Right renal cortex interstitium (tissue), 3 donors: ENCODE results near the gene UNC93A. TPM values are rescaled to one million over a fixed set of nuclear protein-coding genes. Genes with fewer than 3 reads are reported as not detected.
"Not testable (repeated sequence)": the region's sequence is repeated elsewhere in the genome, so short reads cannot be mapped to it uniquely, and the experiment has no call there.

Source experiments
- DNase-seq, 3 donors: peaks; one replicate each; pipeline ENCODE4 v3.0.0-alpha.2; 2013; ENCODE audit warnings: low read depth in 3 of 3, low spot score in 2 of 3
- polyA plus RNA-seq, 3 donors: library from polyadenylated mRNA; unstranded; fragments of 120-200 nt; gene quantifications; one replicate each; pipeline ENCODE4 v1.2.1, GENCODE V29; 2013; ENCODE audit not compliant: insufficient read length in 3 of 3

Gene UNC93A
- polyA plus RNA-seq, 3 donors = 4.1 to 8.1 (median 6.5) TPM

GRCh38 chr6:167307342-167307955 lies 16.3 kb downstream of the UNC93A start:
- DNase-seq = no peak

- DNase-seq = no peak
Observed at GRCh38 chr6:167308207-167308606, 17.1 kb downstream of the UNC93A start.

GRCh38 chr6:167309355-167310192 lies 18.5 kb downstream of the UNC93A start:
- DNase-seq = not testable (repeated sequence)

- no peak for DNase-seq
Observed at GRCh38 chr6:167311286-167311685, 20.2 kb downstream of the UNC93A start.

GRCh38 chr6:167311691-167312090 lies 20.6 kb downstream of the UNC93A start:
- DNase-seq = not testable (repeated sequence)

GRCh38 chr6:167314180-167314821 lies 23.2 kb downstream of the UNC93A start:
- no peak for DNase-seq

- DNase-seq = no peak
Observed at GRCh38 chr6:167317172-167317571, 26.1 kb downstream of the UNC93A start.

GRCh38 chr6:167318354-167318753 lies 27.2 kb downstream of the UNC93A start:
- DNase-seq = not testable (repeated sequence)

GRCh38 chr6:167318856-167319255 lies 27.7 kb downstream of the UNC93A start:
- DNase-seq = not testable (repeated sequence)

- not testable (repeated sequence) for DNase-seq
Observed at GRCh38 chr6:167319856-167320753, 29.0 kb downstream of the UNC93A start.

GRCh38 chr6:167320754-167321056 lies 29.6 kb downstream of the UNC93A start:
- not testable (repeated sequence) for DNase-seq

GRCh38 chr6:167321185-167321584 lies 30.1 kb downstream of the UNC93A start:
- not testable (repeated sequence) for DNase-seq

GRCh38 chr6:167323111-167323510 lies 32.0 kb downstream of the UNC93A start:
- no peak for DNase-seq

- no peak for DNase-seq
Observed at GRCh38 chr6:167324111-167324510, 33.0 kb downstream of the UNC93A start.

GRCh38 chr6:167325766-167326165 lies 34.7 kb downstream of the UNC93A start:
- DNase-seq = no peak

GRCh38 chr6:167327391-167327790 lies 36.3 kb downstream of the UNC93A start:
- DNase-seq = no peak

- DNase-seq = no peak
Observed at GRCh38 chr6:167328086-167328485, 37.0 kb downstream of the UNC93A start.

GRCh38 chr6:167329014-167329413 lies 37.9 kb downstream of the UNC93A start:
- no peak for DNase-seq

- no peak for DNase-seq
Observed at GRCh38 chr6:167330750-167331149, 39.6 kb downstream of the UNC93A start.

- DNase-seq = no peak
Observed at GRCh38 chr6:167331565-167331964, 40.5 kb downstream of the UNC93A start.
